Ishikawa (cell line): ENCODE results near the gene COPS4.

Experiments
- CEBPB ChIP-seq: IDR thresholded peaks from 2 replicates; pipeline ENCODE4 v1.6.1; 2012
- CREB1 ChIP-seq: IDR thresholded peaks from 2 replicates; pipeline ENCODE4 v1.6.1; 2012; ENCODE audit warnings: low read depth
- EGR1 ChIP-seq: IDR thresholded peaks from 2 replicates; pipeline ENCODE4 v1.6.1; 2012
- EP300 ChIP-seq: IDR thresholded peaks from 2 replicates; pipeline ENCODE4 v1.6.1; 2012; ENCODE audit warnings: borderline replicate concordance
- FOXM1 ChIP-seq: IDR thresholded peaks from 2 replicates; pipeline ENCODE4 v1.6.1; 2012; ENCODE audit warnings: low read depth, borderline replicate concordance
- NFIC ChIP-seq: IDR thresholded peaks from 2 replicates; pipeline ENCODE4 v1.6.1; 2012
- RAD21 ChIP-seq: IDR thresholded peaks from 2 replicates; pipeline ENCODE4 v1.6.1; 2012; ENCODE audit warnings: low read depth
- REST ChIP-seq: IDR thresholded peaks from 2 replicates; pipeline ENCODE4 v1.6.1; 2012; ENCODE audit warnings: low read depth, mild to moderate bottlenecking
- TAF1 ChIP-seq: IDR thresholded peaks from 2 replicates; pipeline ENCODE4 v1.6.1; 2012; ENCODE audit warnings: low read depth, mild to moderate bottlenecking
- TCF12 ChIP-seq: IDR thresholded peaks from 2 replicates; pipeline ENCODE4 v1.6.1; 2012; ENCODE audit warnings: low read depth
- TEAD4 ChIP-seq: IDR thresholded peaks from 2 replicates; pipeline ENCODE4 v1.6.1; 2012
- USF1 ChIP-seq: IDR thresholded peaks from 2 replicates; pipeline ENCODE4 v1.6.1; 2012
- YY1 ChIP-seq: IDR thresholded peaks from 2 replicates; pipeline ENCODE4 v1.6.1; 2012; ENCODE audit warnings: low read depth
- ZBTB7A ChIP-seq: IDR thresholded peaks from 2 replicates; pipeline ENCODE4 v1.6.1; 2012; ENCODE audit warnings: low read depth
- TF ChIP-seq, protein P1 (sequence below): IDR thresholded peaks from 2 replicates; pipeline ENCODE4 v1.6.1; 2012

COPS4 gene

DNA sequence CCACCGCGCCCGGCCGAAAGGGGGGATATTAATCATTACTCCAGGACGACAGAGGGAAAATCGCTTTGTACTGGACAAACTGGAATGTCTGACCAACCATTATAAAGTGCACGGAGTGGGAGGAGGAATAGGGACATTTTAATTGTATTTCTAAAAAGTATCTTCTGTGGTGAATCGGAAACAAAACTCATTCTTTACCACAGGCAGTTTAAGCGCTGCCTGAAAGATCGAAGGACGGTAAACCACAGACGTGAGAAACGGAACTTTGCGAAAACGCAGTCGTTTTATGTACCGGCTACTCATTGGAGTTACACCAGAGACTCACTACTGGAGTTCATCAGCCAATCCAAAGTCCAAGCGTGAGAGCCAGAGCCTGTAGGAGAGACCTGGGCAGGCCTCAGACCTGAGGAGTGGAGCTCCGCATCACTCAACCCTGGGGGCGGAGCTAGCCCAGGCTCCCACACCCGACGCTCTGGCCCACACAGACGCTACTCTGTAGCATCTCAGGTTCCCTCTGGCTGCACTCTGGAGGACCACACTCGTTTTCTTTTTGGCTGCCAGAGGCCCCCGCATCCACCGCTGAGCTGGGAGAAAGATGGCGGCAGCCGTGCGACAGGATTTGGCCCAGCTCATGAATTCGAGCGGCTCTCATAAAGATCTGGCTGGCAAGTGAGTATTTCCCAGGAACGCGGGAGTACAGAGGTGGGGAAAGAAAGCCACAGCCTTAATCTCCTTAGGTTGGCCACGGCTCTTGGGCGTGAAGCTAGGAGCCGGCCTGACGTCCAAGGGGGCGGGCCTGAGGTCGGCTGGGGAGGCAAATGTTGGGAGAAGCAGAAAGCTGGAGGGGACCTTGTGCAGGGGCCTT lies at the start of gene COPS4:
Gene COPS4 (plus strand): TSS at position 554 of the 865 bp plus-strand sequence. CDS start 42 bp downstream, at position 596.
- TF ChIP-seq CREB1 (peak; percentile 32; the same call in 1 of the 2 replicates), FOXM1 (peak; percentile 57; the same call in 1 of the 2 replicates), USF1 (peak; percentile 36; the same call in 1 of the 2 replicates), REST (no peak), ZBTB7A (no peak), EP300 (0 out of 2 replicates have a peak, but pooled peaks have one; percentile 18), CEBPB (no peak), YY1 (peak; percentile 91), TEAD4 (0 out of 2 replicates have a peak, but pooled peaks have one; percentile 18), RAD21 (peak; percentile 21), EGR1 (peak; percentile 61), TCF12 (peak; percentile 84), TAF1 (peak; percentile 92), NFIC (peak; percentile 50)
- TF ChIP-seq, protein P1, sequence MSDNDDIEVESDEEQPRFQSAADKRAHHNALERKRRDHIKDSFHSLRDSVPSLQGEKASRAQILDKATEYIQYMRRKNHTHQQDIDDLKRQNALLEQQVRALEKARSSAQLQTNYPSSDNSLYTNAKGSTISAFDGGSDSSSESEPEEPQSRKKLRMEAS = peak; percentile 69; the same call in 1 of the 2 replicates

- TF ChIP-seq NFIC (no peak), TEAD4 (no peak), ZBTB7A (no peak), EP300 (no peak), TCF12 (no peak), EGR1 (no peak), USF1 (no peak), REST (no peak), TAF1 (no peak)
- TF ChIP-seq, protein P1 = no peak
Measured at GRCh38 chr4:82988323-82988832, 46.6 kb upstream of the COPS4 start.

DNA sequence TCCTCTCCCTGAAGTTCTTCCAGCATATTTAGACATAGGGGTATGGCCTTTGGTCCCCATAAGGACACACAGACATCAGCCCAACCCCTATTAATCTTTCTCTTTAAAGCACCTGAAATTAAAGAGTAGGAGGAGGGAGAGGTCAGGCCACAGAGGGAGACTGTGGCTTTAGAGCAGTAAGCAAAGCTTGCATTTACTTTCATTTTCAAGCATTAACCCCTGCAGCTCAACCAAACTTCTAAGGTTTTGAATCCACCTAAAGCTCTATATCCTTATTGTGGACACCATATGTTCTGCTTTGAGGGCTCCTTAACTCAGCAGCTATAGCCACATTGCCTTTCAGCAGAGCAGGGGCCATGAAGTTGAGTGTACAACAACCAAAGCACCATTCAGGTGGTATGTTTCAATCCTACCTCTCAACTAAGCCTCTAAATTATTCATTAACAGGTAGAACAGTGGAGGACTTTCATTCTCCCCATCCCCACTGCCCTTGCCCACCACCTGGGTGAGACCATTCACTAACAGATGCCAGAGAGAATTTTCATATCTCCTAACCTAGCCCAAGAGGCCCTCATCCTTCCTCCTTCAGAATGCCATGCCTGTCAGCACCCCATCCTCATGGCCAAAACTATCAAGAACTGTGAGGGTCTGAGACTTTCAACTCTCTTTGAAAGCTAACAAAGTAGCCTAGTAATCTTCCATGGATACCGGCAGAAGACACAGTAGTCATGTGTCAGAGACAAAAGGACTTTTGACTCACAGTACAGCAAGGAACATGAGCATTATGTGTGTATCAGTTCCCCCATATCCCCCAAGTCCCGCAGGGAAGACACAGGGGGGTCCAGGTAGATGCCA lies 45.2 kb upstream of the COPS4 start:
- TF ChIP-seq USF1 = no peak
- TF ChIP-seq TCF12 = no peak
- TF ChIP-seq, protein P1 = no peak
- no peak for TF ChIP-seq NFIC
- no peak for TF ChIP-seq EGR1
- TF ChIP-seq CREB1 = no peak
- no peak for TF ChIP-seq TAF1
- TF ChIP-seq YY1 = no peak
- no peak for TF ChIP-seq FOXM1
- no peak for TF ChIP-seq RAD21
- no peak for TF ChIP-seq REST
- no peak for TF ChIP-seq TEAD4
